ENCODE data around the gene MAP3K8. TPM values are rescaled to one million over a fixed set of nuclear protein-coding genes. Genes with fewer than 3 reads are reported as not detected.
"Not testable (repeated sequence)": the region's sequence is repeated elsewhere in the genome, so short reads cannot be mapped to it uniquely, and the experiment has no call there.

Gene MAP3K8
- total RNA-seq, 1 donor from 2014 or later = 16.7 TPM

DNA sequence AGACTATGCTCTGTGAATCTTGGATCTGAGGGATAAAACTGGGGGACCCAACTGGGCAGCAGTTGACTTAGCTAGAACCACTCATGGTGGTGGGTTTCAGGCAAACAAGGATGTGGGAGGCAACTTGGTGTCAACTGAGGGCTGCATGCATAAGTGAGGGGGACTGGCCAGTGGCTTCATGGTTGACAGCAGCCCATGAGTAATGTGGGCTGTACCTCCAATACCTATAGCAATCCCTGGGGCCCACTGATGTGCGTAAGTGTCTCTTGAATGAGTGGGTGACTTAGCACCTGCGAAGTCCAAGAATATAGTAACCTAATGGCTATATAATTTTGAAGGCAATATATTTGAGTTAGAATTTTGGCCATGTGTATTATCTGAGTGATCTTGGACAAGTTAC lies 13.7 kb upstream of the MAP3K8 start:
- H3K9ac ChIP-seq (ENCODE audit: low read depth in 1 of 3, low read length in 3 of 3) = no peak overlapping the region
- peaks cover 8 to 10% (median 9%) of the 10 kb centered on the region in 3 donors for H3K4me1 ChIP-seq (ENCODE audit: control insufficient read depth in 3 of 3, insufficient read depth in 3 of 3, low read length in 3 of 3)
- H3K9me3 ChIP-seq (ENCODE audit: control insufficient read depth in 3 of 3, low read length in 3 of 3) = no peaks in the 10 kb centered on the region
- no peaks in the 10 kb centered on the region for H3K36me3 ChIP-seq (ENCODE audit: control insufficient read depth in 3 of 3, insufficient read depth in 3 of 3, low read length in 3 of 3)
- H3K27me3 ChIP-seq (ENCODE audit: control insufficient read depth in 3 of 3, insufficient read depth in 3 of 3, low read length in 3 of 3) = no peaks in the 10 kb centered on the region
- no peak overlapping the region for H3K27ac ChIP-seq (ENCODE audit: low read depth, low read length)
- H3K4me3 ChIP-seq (ENCODE audit: low read length in 3 of 3) = no peak overlapping the region

DNA sequence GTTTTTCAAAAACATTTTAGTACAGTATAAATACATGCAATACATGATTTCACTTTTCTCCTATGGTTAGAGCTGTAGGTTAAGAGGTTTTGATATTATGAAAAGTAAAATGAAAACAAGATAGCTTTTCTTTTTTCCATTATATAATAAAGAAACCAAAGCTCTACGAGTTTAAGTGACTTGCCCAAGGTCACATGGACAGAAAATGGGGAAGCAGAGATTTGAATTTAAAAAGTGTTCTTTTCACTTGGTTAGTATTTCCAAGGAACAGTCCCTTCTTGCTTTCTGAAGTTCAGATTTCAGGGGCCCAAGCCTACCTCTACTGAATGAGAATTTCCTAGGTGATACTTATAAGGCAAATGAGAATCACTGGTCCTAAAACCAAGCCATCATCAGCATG lies 13.2 kb upstream of the MAP3K8 start:
- H3K4me1 ChIP-seq (ENCODE audit: control insufficient read depth in 3 of 3, insufficient read depth in 3 of 3, low read length in 3 of 3) = peaks cover 8 to 10% (median 9%) of the 10 kb centered on the region in 3 donors
- H3K27ac ChIP-seq (ENCODE audit: low read depth, low read length) = no peak overlapping the region
- no peaks in the 10 kb centered on the region for H3K27me3 ChIP-seq (ENCODE audit: control insufficient read depth in 3 of 3, insufficient read depth in 3 of 3, low read length in 3 of 3)
- no peaks in the 10 kb centered on the region for H3K9me3 ChIP-seq (ENCODE audit: control insufficient read depth in 3 of 3, low read length in 3 of 3)
- H3K9ac ChIP-seq (ENCODE audit: low read depth in 1 of 3, low read length in 3 of 3) = no peak overlapping the region
- H3K36me3 ChIP-seq (ENCODE audit: control insufficient read depth in 3 of 3, insufficient read depth in 3 of 3, low read length in 3 of 3) = no peaks in the 10 kb centered on the region
- no peak overlapping the region for H3K4me3 ChIP-seq (ENCODE audit: low read length in 3 of 3)

DNA sequence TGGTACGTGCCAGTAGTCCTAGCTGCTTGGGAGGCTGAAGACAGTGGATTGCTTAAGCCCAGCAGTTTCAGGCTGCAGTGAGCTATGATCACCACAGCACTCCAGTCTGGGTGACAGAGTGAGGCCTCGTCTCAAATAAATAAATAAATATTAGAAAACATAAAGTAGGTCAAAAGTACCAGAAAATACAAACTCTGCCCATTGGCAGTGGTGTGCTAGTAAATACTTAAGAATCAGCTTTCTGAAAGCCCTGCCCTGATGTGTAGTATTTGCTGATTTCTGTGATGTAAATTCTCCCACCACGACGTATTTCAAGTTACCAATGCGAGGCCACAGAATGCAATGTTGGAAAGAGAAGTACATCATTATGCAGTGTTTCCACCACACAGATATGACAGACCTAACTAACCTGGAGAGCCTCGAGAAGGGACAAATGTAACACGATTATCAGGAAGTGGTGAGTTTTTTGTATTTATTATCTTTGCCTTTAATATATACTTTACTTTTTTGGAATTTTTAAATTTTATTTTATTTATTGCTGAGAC lies 11.8 kb upstream of the MAP3K8 start:
- Histone ChIP-seq H3K4me3 (ENCODE audit: low read length in 3 of 3) (no peak overlapping the region), H3K9ac (ENCODE audit: low read depth in 1 of 3, low read length in 3 of 3) (no peak overlapping the region), H3K36me3 (ENCODE audit: control insufficient read depth in 3 of 3, insufficient read depth in 3 of 3, low read length in 3 of 3) (no peaks in the 10 kb centered on the region), H3K27me3 (ENCODE audit: control insufficient read depth in 3 of 3, insufficient read depth in 3 of 3, low read length in 3 of 3) (no peaks in the 10 kb centered on the region), H3K4me1 (ENCODE audit: control insufficient read depth in 3 of 3, insufficient read depth in 3 of 3, low read length in 3 of 3) (peaks cover 8 to 10% (median 9%) of the 10 kb centered on the region in 3 donors), H3K27ac (ENCODE audit: low read depth, low read length) (no peak overlapping the region), H3K9me3 (ENCODE audit: control insufficient read depth in 3 of 3, low read length in 3 of 3) (no peaks in the 10 kb centered on the region)

DNA sequence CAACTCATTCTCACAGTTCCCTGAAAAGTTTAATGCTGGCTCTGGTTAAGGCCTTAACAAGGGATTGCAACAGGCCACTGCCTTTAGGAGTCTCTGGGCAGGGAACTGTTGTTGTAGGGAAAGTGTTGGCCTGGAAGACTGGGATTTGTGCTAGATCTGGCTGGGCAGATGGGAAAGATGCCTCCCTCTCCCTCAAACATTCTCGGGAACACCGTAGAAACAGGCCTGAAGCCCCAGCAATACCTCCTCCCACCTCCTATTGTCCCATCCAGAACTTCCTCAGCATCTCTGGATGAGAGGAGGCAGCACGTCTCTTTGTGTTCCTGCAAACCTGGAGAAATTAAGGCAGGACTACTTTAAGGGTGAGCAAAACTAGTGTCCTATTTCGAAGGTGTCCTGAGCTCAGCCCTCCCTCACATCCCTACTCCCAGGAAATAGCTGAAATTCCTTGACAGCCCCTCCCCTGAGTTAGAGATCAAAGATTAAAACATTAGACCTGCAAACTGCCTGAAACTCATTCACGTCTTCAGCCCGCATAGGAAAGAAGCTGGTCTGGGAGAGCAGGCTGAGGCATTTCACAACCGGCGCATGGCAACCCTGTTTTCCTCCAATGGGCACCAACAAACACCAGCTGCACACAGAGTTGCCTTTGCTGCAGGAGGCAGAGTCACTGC lies 10.9 kb upstream of the MAP3K8 start:
- Histone ChIP-seq H3K9ac (ENCODE audit: low read depth in 1 of 3, low read length in 3 of 3) (peak overlapping the region in 1 of 3 donors; percentile 42), H3K27ac (ENCODE audit: low read depth, low read length) (peak overlapping the region; percentile 31), H3K36me3 (ENCODE audit: control insufficient read depth in 3 of 3, insufficient read depth in 3 of 3, low read length in 3 of 3) (no peaks in the 10 kb centered on the region), H3K27me3 (ENCODE audit: control insufficient read depth in 3 of 3, insufficient read depth in 3 of 3, low read length in 3 of 3) (no peaks in the 10 kb centered on the region), H3K4me3 (ENCODE audit: low read length in 3 of 3) (no peak overlapping the region), H3K9me3 (ENCODE audit: control insufficient read depth in 3 of 3, low read length in 3 of 3) (no peaks in the 10 kb centered on the region), H3K4me1 (ENCODE audit: control insufficient read depth in 3 of 3, insufficient read depth in 3 of 3, low read length in 3 of 3) (peaks cover 9 to 10% (median 10%) of the 10 kb centered on the region in 3 donors)

DNA sequence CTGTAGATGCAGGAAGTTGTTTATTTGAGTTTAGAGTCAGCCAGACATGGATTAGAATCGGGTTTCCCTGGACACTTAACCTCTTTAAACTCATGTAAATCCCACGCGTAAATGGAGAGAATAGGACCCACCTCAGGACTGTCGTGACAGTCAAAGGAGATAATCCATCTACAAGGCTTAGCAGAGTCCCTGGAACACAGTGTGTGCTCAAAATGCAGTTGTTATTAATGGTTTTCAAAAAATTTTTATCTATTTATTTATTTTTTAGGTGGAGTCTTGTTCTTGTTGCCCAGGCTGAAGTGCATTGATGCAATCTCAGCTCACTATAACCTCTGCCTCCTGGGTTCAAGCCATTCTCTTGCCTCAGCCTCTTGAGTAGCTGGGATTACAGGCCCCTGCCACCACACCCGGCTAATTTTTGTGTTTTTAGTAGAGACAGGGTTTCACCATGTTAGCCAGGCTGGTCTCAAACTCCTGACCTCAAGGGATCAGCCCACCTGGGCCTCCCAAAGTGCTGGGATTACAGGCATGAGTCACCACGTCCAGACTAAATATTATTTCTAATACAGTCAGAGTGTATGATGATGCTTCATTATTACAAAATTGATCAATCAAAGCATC lies 10.2 kb upstream of the MAP3K8 start:
- Histone ChIP-seq H3K4me1 (ENCODE audit: control insufficient read depth in 3 of 3, insufficient read depth in 3 of 3, low read length in 3 of 3) (peaks cover 9 to 10% (median 10%) of the 10 kb centered on the region in 3 donors), H3K27ac (ENCODE audit: low read depth, low read length) (peak overlapping the region; percentile 31), H3K9ac (ENCODE audit: low read depth in 1 of 3, low read length in 3 of 3) (peak overlapping the region in 1 of 3 donors; percentile 42)
- not testable (repeated sequence) for H3K4me3 ChIP-seq (ENCODE audit: low read length in 3 of 3); H3K27me3 ChIP-seq (ENCODE audit: control insufficient read depth in 3 of 3, insufficient read depth in 3 of 3, low read length in 3 of 3); H3K9me3 ChIP-seq (ENCODE audit: control insufficient read depth in 3 of 3, low read length in 3 of 3); H3K36me3 ChIP-seq (ENCODE audit: control insufficient read depth in 3 of 3, insufficient read depth in 3 of 3, low read length in 3 of 3)

DNA sequence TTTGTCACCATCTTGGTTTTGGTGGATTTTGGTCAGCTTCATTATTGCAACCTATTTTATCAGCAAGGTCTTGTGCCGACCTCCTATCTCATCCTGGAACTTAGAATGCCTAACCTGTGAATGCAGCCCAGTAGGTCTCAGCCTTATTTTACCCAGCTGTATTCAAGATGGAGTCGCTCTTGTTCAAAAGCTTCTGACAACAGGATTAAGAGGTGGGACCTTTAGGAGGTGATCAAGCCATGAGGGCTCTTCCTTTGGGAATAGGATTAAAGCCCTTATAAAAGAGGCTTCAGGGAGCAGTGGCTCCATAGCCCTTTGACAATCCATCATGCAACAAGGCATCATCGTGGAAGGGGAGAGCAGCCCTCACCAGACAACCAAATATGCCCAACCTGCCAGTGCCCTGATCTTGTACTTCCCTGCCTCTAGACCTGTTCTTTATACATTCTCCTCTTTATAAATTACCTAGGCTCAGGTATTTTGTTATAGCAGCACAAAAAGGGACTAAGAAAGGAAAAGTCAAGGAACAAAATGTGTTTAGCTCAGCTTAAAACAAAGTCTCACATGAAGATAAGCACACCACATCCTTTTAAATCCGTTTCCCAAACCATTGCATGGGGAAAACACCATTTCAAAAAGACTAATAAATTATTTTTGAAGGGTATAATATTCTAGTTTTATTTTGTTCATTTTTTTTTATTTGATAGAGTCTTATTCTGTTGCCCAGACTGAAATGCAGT lies 8.5 kb upstream of the MAP3K8 start:
- Histone ChIP-seq H3K4me3 (ENCODE audit: low read length in 3 of 3) (no peak overlapping the region), H3K9me3 (ENCODE audit: control insufficient read depth in 3 of 3, low read length in 3 of 3) (no peaks in the 10 kb centered on the region), H3K36me3 (ENCODE audit: control insufficient read depth in 3 of 3, insufficient read depth in 3 of 3, low read length in 3 of 3) (no peaks in the 10 kb centered on the region), H3K27me3 (ENCODE audit: control insufficient read depth in 3 of 3, insufficient read depth in 3 of 3, low read length in 3 of 3) (no peaks in the 10 kb centered on the region), H3K4me1 (ENCODE audit: control insufficient read depth in 3 of 3, insufficient read depth in 3 of 3, low read length in 3 of 3) (peaks cover 9 to 10% (median 10%) of the 10 kb centered on the region in 3 donors), H3K9ac (ENCODE audit: low read depth in 1 of 3, low read length in 3 of 3) (no peak overlapping the region), H3K27ac (ENCODE audit: low read depth, low read length) (no peak overlapping the region)

DNA sequence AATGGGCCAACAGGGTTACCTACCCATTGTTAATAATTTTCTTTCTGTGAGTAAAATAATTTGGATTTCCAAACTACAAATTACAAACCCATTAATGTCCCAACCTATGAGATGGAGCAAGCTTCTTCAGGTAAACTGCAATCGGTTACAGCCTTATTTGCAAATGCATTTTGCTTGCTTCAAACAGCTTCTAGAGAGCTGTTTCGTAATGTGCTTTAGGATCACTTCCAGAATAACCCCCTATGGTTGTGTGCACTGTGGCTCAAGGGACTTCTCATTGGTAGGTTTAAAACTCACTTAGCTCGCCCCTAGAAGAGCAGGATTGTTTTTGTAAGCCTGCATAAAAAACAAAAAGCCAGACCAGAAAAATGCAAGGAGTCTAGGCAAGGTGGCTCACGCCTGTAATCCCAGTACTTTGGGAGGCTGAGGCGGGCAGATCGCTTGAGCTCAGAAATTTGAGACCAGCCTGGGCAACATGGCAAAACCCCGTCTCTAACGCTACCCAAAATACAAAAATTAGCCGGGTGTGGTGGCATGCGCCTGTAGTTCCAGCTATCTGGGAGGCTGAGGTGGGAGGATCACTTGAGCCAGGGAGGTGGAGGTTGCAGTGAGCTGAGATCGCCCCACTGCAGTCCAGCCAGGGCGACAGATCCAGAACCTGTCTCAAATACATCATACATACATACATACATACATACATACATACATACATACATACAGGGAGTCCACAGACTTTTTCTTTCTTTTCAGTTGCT lies 3.3 kb upstream of the MAP3K8 start:
- Histone ChIP-seq H3K27me3 (ENCODE audit: control insufficient read depth in 3 of 3, insufficient read depth in 3 of 3, low read length in 3 of 3) (no peaks in the 10 kb centered on the region), H3K9me3 (ENCODE audit: control insufficient read depth in 3 of 3, low read length in 3 of 3) (no peaks in the 10 kb centered on the region), H3K4me3 (ENCODE audit: low read length in 3 of 3) (peak overlapping the region in 2 of 3 donors; percentile 3 to 31), H3K36me3 (ENCODE audit: control insufficient read depth in 3 of 3, insufficient read depth in 3 of 3, low read length in 3 of 3) (no peaks in the 10 kb centered on the region), H3K4me1 (ENCODE audit: control insufficient read depth in 3 of 3, insufficient read depth in 3 of 3, low read length in 3 of 3) (peaks cover 11 to 22% (median 19%) of the 10 kb centered on the region in 3 donors), H3K9ac (ENCODE audit: low read depth in 1 of 3, low read length in 3 of 3) (no peak overlapping the region), H3K27ac (ENCODE audit: low read depth, low read length) (peak overlapping the region; percentile 27)

DNA sequence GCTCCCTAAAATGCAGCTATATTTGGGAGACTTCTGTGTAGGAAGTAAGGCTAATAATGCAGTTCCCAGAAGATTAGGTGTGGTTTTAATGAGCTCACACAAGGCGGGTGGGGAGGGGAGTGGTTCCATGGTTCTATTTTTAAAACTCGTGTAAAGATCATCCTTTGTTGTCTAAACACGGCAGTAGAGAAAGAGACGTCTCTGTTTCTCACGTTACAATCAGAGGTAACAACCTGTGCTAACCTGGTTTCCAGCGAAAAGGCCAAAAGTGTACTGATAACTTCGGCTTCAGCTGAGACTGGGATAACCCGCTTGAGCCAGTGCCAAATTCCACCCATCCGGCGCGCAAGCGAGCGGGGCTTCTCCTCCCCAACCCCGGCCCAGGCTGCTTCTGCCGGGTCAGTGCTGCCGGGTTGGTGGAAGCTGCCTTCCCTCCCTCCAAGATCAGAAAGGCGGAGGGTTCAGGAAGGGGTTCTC lies 2.5 kb upstream of the MAP3K8 start:
- no peaks in the 10 kb centered on the region for H3K27me3 ChIP-seq (ENCODE audit: control insufficient read depth in 3 of 3, insufficient read depth in 3 of 3, low read length in 3 of 3)
- H3K9ac ChIP-seq (ENCODE audit: low read depth in 1 of 3, low read length in 3 of 3) = peak overlapping the region; percentile 18 to 41 (median 20)
- H3K27ac ChIP-seq (ENCODE audit: low read depth, low read length) = peak overlapping the region; percentile 27
- no peaks in the 10 kb centered on the region for H3K9me3 ChIP-seq (ENCODE audit: control insufficient read depth in 3 of 3, low read length in 3 of 3)
- no peaks in the 10 kb centered on the region for H3K36me3 ChIP-seq (ENCODE audit: control insufficient read depth in 3 of 3, insufficient read depth in 3 of 3, low read length in 3 of 3)
- peak overlapping the region; percentile 3 to 31 (median 21) for H3K4me3 ChIP-seq (ENCODE audit: low read length in 3 of 3)
- H3K4me1 ChIP-seq (ENCODE audit: control insufficient read depth in 3 of 3, insufficient read depth in 3 of 3, low read length in 3 of 3) = peaks cover 18 to 26% (median 24%) of the 10 kb centered on the region in 3 donors

DNA sequence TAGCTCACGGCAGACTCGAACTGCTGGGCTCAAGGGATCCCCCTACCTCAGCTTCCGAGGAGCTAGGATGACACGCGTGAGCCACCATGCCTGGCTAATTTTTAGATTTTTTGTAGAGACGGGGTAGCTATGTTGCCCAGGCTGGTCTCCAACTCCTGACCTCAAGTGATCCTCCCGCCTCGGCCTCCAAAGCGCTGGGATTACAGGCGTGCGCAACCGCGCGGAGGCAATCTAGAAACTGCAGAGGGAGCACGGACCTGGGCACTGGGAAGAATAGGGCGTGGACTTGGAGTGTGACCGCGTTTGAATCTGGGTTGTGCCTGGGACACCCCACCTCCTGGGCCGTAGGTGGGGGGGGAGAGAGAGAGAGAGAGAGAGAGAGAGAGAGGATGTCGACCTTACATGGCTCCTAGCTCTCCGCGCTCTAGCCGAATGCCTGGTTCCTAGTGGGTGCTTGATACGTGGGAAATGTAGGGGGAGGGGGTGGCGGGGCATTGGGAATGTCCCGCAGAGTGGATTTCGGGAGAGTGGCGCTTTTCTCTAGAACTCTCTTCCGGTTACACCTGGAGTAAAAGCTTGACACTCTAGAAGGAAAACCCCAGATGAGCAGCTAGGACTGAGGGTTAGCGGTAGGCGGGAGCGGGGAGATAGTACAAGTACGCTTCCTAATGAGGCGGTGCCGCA lies 1.2 kb upstream of the MAP3K8 start:
- Histone ChIP-seq H3K9ac (ENCODE audit: low read depth in 1 of 3, low read length in 3 of 3) (peak overlapping the region; percentile 86 to 96 (median 90)), H3K4me1 (ENCODE audit: control insufficient read depth in 3 of 3, insufficient read depth in 3 of 3, low read length in 3 of 3) (peaks cover 28 to 37% (median 33%) of the 10 kb centered on the region in 3 donors), H3K4me3 (ENCODE audit: low read length in 3 of 3) (peak overlapping the region; percentile 76 to 93 (median 78)), H3K9me3 (ENCODE audit: control insufficient read depth in 3 of 3, low read length in 3 of 3) (no peaks in the 10 kb centered on the region), H3K27ac (ENCODE audit: low read depth, low read length) (peak overlapping the region; percentile 98), H3K36me3 (ENCODE audit: control insufficient read depth in 3 of 3, insufficient read depth in 3 of 3, low read length in 3 of 3) (peaks cover 0 to 6% (median 6%) of the 10 kb centered on the region in 3 donors), H3K27me3 (ENCODE audit: control insufficient read depth in 3 of 3, insufficient read depth in 3 of 3, low read length in 3 of 3) (no peaks in the 10 kb centered on the region)

All from skeletal muscle tissue (tissue), 4 donors.